ENCODE results near the gene DSCAM. TPM values are rescaled to one million over a fixed set of nuclear protein-coding genes. Genes with fewer than 3 reads are reported as not detected.

Gene DSCAM
- total and polyA plus RNA-seq, 8 donors, result 0.37 TPM; not detected in 7

DNA sequence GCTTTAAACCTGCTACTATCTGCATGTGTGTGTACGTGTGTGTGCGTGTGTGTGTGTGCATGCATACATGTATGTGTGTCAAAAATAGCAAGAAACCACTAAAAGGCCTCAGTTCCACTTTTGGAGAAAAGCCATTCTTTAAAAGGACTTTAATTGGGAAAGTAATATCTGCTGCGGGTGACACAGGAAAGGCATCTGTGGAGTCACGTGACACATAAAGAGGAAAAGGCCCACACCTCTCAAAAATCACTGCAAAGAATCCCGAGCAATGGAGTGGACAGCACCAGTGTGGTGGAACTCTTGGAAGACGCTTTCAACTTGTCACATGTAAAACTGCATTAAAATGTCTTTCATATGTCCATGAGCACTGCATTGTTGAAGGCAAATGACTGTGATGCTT, 63.6 kb downstream of the DSCAM start:
- Histone ChIP-seq H3K27me3 (no peaks in the 10 kb centered on the region), H3K9me3 (no peaks in the 10 kb centered on the region), H3K36me3 (no peaks in the 10 kb centered on the region), H3K4me3 (no peak overlapping the region), H3K27ac (no peak overlapping the region), H3K4me1 (no peaks in the 10 kb centered on the region)
- intact Hi-C loops (cut with DNase I; ENCODE audit: low total_unique reads), result no loop called here
- TF ChIP-seq CTCF (IDR thresholded peaks at IDR 0.05) (no peak), EP300 (IDR thresholded peaks at IDR 0.05) (no peak), POLR2A (IDR thresholded peaks at IDR 0.05) (no peak), POLR2AphosphoS5 (IDR thresholded peaks at IDR 0.05) (no peak)
- DNase-seq, result no peak
- 81 to 96% (median 91%) methylated on average over 6 of the region's 6 CpGs for WGBS, 5 donors

GRCh38 chr21:40770435-40771055, 76.4 kb downstream of the DSCAM start:
- no peak overlapping the region for H3K4me3 ChIP-seq
- intact Hi-C loops (cut with DNase I; ENCODE audit: low total_unique reads), result no loop called here
- peaks cover 0 to 5% (median 0%) of the 10 kb centered on the region in 3 donors for H3K27me3 ChIP-seq
- no peaks in the 10 kb centered on the region for H3K4me1 ChIP-seq
- no peaks in the 10 kb centered on the region for H3K9me3 ChIP-seq
- 55 to 74% (median 65%) methylated on average over 5 of the region's 5 CpGs for WGBS, 5 donors
- no peak overlapping the region for H3K27ac ChIP-seq
- DNase-seq, result no peak
- no peaks in the 10 kb centered on the region for H3K36me3 ChIP-seq
- TF ChIP-seq CTCF (IDR thresholded peaks at IDR 0.05) (no peak), POLR2AphosphoS5 (IDR thresholded peaks at IDR 0.05) (no peak), EP300 (IDR thresholded peaks at IDR 0.05) (no peak), POLR2A (IDR thresholded peaks at IDR 0.05) (no peak)

- intact Hi-C loops (cut with DNase I; ENCODE audit: low total_unique reads), result no loop called here
Observed at GRCh38 chr21:40769231-40769630, 77.7 kb downstream of the DSCAM start.

GRCh38 chr21:40768056-40768455, 78.9 kb downstream of the DSCAM start:
- intact Hi-C loops (cut with DNase I; ENCODE audit: low total_unique reads), result no loop called here
- H3K36me3 ChIP-seq, result no peaks in the 10 kb centered on the region
- no peak for TF ChIP-seq POLR2A (IDR thresholded peaks at IDR 0.05)
- no peak for TF ChIP-seq CTCF (IDR thresholded peaks at IDR 0.05)
- TF ChIP-seq EP300 (IDR thresholded peaks at IDR 0.05), result no peak
- TF ChIP-seq POLR2AphosphoS5 (IDR thresholded peaks at IDR 0.05), result no peak
- DNase-seq, result no peak
- H3K4me3 ChIP-seq, result no peak overlapping the region
- H3K27ac ChIP-seq, result no peak overlapping the region
- WGBS, 5 donors, result 65 to 82% (median 70%) methylated on average over 2 of the region's 2 CpGs
- H3K4me1 ChIP-seq, result no peaks in the 10 kb centered on the region
- H3K27me3 ChIP-seq, result no peaks in the 10 kb centered on the region
- H3K9me3 ChIP-seq, result no peaks in the 10 kb centered on the region

More at GRCh38 chr21:40769231-40769630, 77.7 kb downstream of the DSCAM start:
- Histone ChIP-seq H3K4me1 (no peaks in the 10 kb centered on the region), H3K27me3 (peaks cover 0 to 5% (median 0%) of the 10 kb centered on the region in 3 donors), H3K27ac (no peak overlapping the region), H3K36me3 (no peaks in the 10 kb centered on the region), H3K4me3 (no peak overlapping the region), H3K9me3 (no peaks in the 10 kb centered on the region)
- 90 to 100% (median 100%) methylated on average over 1 of the region's 1 CpG for WGBS, 5 donors
- no peak for TF ChIP-seq POLR2A (IDR thresholded peaks at IDR 0.05)
- TF ChIP-seq POLR2AphosphoS5 (IDR thresholded peaks at IDR 0.05), result no peak
- no peak for TF ChIP-seq EP300 (IDR thresholded peaks at IDR 0.05)
- no peak for TF ChIP-seq CTCF (IDR thresholded peaks at IDR 0.05)
- no peak for DNase-seq
